Measurements from ENCODE around the gene R3HCC1L. TPM values are rescaled to one million over a fixed set of nuclear protein-coding genes. Genes with fewer than 3 reads are reported as not detected.

The R3HCC1L gene
- total RNA-seq, 1 donor: 12.1 TPM

DNA sequence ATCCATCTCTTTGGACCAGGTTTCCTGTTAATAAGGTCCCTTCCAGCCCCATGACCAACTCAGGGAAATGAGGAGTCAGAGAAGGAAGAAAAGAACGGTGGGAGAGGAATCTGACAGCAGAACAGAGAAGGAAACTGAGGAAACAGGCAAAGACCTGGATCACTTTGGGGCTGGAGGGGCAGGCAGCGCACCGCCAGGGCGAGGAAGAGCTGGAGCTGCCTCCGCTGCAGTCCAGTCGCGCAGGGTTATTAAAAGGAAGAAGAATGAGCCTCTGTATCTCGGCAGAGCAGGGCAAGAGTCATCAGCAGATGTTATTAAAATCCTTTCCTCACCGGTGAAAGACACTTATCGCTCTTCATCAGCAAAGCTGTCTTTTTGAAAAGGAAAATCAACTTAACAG lies 37.7 kb upstream of the R3HCC1L start:
- no peak overlapping the region for H3K4me3 ChIP-seq (ENCODE audit: low read depth, low read length)
- DNase-seq (ENCODE audit: low read depth): no peak
- no peak for TF ChIP-seq CTCF (IDR thresholded peaks at IDR 0.05; ENCODE audit: insufficient read depth, low read depth, low read length)

DNA sequence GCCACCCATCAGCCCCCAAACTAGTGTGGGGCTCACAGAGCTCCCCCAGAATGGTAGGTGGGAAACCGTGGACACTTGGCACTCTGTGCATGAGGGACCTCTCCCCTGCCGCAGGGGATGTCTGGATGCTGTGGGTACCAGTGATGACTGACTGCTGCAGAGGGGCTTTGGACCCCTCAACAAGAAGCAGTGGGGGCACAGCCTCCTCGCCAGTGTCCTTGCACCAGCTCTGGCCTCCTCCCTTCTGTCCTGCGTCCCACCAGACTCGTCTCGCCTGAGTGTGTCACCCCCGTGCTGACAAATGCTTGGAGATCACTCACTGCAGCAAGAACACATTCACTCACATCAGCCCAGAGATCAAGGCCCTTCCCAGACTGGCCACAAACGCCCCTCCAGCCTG lies 37.3 kb upstream of the R3HCC1L start:
- TF ChIP-seq CTCF (IDR thresholded peaks at IDR 0.05; ENCODE audit: insufficient read depth, low read depth, low read length): no peak
- DNase-seq (ENCODE audit: low read depth): no peak
- H3K4me3 ChIP-seq (ENCODE audit: low read depth, low read length): no peak overlapping the region

- no peak overlapping the region for H3K4me3 ChIP-seq (ENCODE audit: low read depth, low read length)
- no peak for TF ChIP-seq CTCF (IDR thresholded peaks at IDR 0.05; ENCODE audit: insufficient read depth, low read depth, low read length)
Measured at GRCh38 chr10:98097616-98098015, 36.8 kb upstream of the R3HCC1L start.

DNA sequence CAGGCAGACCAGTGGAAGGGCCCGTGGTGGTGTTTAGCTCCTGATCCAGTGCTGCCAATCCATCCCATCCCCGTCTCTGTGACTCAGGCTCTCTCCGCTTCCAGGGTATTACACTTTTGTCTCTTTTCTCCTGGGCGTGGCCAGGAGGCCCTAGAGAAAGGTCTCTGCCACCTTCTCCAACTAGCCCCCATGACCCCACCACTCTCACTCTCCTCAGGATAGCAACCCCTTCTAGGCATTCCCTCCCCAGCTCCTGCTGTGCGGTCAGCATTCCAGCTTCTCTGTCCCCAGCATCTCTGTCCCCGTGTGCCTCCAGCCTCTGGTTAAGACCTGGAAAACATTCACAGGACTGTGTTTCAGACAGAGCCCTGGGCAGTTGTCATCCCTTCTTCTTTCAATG lies 36.2 kb upstream of the R3HCC1L start:
- H3K4me3 ChIP-seq (ENCODE audit: low read depth, low read length): no peak overlapping the region
- no peak for TF ChIP-seq CTCF (IDR thresholded peaks at IDR 0.05; ENCODE audit: insufficient read depth, low read depth, low read length)
- DNase-seq (ENCODE audit: low read depth): no peak

More at GRCh38 chr10:98097616-98098015, 36.8 kb upstream of the R3HCC1L start:
- DNase-seq (ENCODE audit: low read depth): no peak

DNA sequence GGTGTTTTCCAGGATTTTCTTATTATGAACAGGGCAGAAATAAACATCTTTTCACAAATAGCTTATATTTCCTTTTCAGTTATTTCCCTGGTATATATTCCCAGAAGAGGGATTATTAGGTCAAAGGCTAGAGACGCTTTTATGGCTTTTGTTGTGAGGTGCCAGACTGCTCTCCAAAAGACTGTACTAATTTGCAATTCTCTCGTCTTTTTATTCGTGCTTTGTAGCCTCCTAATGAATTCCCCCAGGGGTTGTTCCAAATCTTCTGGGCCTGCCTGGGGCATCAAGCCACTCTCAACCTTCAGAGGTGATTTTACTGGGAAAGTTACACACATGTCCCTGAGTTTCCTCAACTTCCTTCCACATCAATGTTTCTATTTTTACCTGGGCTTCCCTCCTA lies 34.0 kb upstream of the R3HCC1L start:
- no peak for DNase-seq (ENCODE audit: low read depth)
- TF ChIP-seq CTCF (IDR thresholded peaks at IDR 0.05; ENCODE audit: insufficient read depth, low read depth, low read length): no peak
- no peak overlapping the region for H3K4me3 ChIP-seq (ENCODE audit: low read depth, low read length)

DNA sequence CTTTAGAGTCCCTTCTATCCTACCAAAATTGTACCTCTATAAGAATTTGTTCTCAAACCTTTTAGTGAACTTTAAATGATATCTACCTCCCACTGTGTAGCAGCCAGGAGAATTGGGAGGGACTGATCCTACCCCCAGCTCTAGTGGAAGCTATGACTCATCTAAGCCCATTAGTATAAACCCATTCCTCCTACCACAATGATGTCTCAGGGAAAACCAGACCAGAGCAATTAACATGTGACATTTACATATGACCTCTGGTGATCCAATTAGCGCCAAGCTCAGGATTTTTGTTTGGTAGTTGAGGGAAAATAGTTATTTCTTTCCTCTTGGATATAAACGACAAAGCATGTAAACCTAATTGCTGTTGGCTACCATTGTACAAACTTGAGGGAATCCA lies 33.1 kb upstream of the R3HCC1L start:
- no peak for TF ChIP-seq CTCF (IDR thresholded peaks at IDR 0.05; ENCODE audit: insufficient read depth, low read depth, low read length)
- DNase-seq (ENCODE audit: low read depth): no peak
- no peak overlapping the region for H3K4me3 ChIP-seq (ENCODE audit: low read depth, low read length)

DNA sequence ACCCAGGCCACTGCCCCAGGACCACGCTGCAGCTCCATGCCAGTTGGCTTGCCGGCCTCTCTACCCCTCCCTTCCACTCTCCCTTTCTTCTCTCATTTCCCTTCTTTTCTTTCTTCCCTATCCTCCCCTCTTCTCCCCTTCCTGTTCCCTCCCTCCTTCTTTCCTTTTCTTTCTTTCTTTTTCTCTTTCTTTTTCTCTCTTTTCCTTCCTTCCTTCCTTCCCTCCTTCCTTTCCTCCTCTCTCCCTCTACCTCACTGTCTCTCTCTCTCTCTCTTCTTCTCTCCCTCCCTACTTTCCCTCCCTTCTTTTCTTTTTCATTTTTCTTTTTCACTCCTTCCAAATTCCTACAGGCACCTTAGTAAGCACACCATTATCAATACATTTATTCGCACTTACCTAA lies 30.3 kb upstream of the R3HCC1L start:
- H3K4me3 ChIP-seq (ENCODE audit: low read depth, low read length): no peak overlapping the region
- no peak for TF ChIP-seq CTCF (IDR thresholded peaks at IDR 0.05; ENCODE audit: insufficient read depth, low read depth, low read length)
- DNase-seq (ENCODE audit: low read depth): no peak

Measured in fibroblast of villous mesenchyme (primary cell).